Neural crest cell (in vitro differentiated cells): ENCODE measurements around the gene EPB42. TPM values are rescaled to one million over a fixed set of nuclear protein-coding genes. Genes with fewer than 3 reads are reported as not detected.

ENCODE experiments used
- DNase-seq: peaks from one replicate; pipeline ENCODE4 v3.0.0; 2021; ENCODE audit warnings: low read depth, mixed read lengths, low spot score
- H3K27ac Mint-ChIP-seq: one replicate; pipeline ENCODE4 v1.8.0; 2021; ENCODE audit warnings: mild to moderate bottlenecking, mixed read lengths; ENCODE audit not compliant: unreplicated experiment
- H3K27me3 Mint-ChIP-seq: 2 replicates; pipeline ENCODE4 v1.8.0; 2021; ENCODE audit warnings: low read depth, mild to moderate bottlenecking, mixed read lengths
- H3K36me3 Mint-ChIP-seq: 2 replicates; pipeline ENCODE4 v1.8.0; 2021; ENCODE audit warnings: low read depth, mild to moderate bottlenecking, mixed read lengths
- H3K4me1 Mint-ChIP-seq: 2 replicates; pipeline ENCODE4 v1.8.0; 2021; ENCODE audit warnings: mixed read lengths
- H3K4me3 Mint-ChIP-seq: one replicate; pipeline ENCODE4 v1.8.0; 2021; ENCODE audit warnings: mild to moderate bottlenecking, mixed read lengths
- H3K9me3 Mint-ChIP-seq: 2 replicates; pipeline ENCODE4 v1.8.0; 2021; ENCODE audit warnings: mixed read lengths
- CTCF ChIP-seq: fragments of 200-600 bp; sonication (generic); conservative IDR thresholded peaks from 2 replicates; pipeline ENCODE4 v1.5.0; 2021; ENCODE audit warnings: antibody characterized with exemption, mild to moderate bottlenecking
- total RNA-seq: library from RNA; stranded (reverse); gene quantifications from 2 replicates; pipeline ENCODE4 v1.2.1, GENCODE V29; 2021

EPB42 gene
- total RNA-seq, 1 donor from 2014 or later = not detected

- Mint-ChIP-seq H3K4me1 (no peaks in the 10 kb centered on the region), H3K36me3 (no peaks in the 10 kb centered on the region), H3K27ac (no peak overlapping the region), H3K4me3 (no peak overlapping the region), H3K27me3 (peaks cover 17% of the 10 kb centered on the region), H3K9me3 (no peaks in the 10 kb centered on the region)
- no peak for DNase-seq
- TF ChIP-seq CTCF = no peak
These were observed 32.9 kb upstream of the EPB42 start for GRCh38 chr15:43253431-43254403.

GRCh38 chr15:43251871-43252250 is 31.0 kb upstream of the EPB42 start:
- no peaks in the 10 kb centered on the region for H3K36me3 Mint-ChIP-seq
- DNase-seq = no peak
- no peak overlapping the region for H3K27ac Mint-ChIP-seq
- no peaks in the 10 kb centered on the region for H3K4me1 Mint-ChIP-seq
- H3K27me3 Mint-ChIP-seq = peaks cover 17% of the 10 kb centered on the region
- TF ChIP-seq CTCF = no peak
- H3K9me3 Mint-ChIP-seq = no peaks in the 10 kb centered on the region
- no peak overlapping the region for H3K4me3 Mint-ChIP-seq

DNA sequence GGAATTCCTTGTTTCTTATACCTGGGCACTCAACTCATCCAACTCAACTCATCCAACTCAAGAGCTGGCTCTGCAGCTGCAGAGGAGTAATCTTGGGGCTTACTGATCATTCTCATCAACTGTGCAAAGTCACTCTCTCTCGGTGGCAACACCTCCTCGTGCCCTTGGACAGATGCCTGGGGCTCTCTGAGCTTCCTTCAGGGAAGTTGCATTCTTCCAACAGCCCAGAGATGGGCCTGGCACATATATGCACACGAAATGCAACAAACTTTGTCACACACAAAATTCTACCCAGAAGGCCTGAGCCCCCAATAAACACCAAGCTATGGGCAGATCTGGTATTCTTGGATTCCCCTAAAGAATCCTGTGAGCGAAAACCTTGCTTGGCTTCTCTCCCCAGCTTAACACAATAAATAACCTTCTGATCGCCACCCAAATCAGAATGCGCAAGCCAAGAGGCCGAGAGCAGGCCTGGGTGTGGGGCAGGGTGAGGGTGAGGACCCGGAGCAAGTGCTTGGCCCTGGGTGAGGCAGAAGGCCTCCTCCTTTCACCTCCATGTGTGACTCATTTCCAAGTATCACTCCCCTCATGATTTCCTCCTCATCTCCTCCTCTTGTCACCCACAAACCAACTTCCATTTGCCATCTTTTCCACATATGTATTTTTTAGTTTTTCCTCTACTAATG is 30.5 kb upstream of the EPB42 start:
- peaks cover 15% of the 10 kb centered on the region for H3K27me3 Mint-ChIP-seq
- DNase-seq = no peak
- H3K36me3 Mint-ChIP-seq = no peaks in the 10 kb centered on the region
- no peaks in the 10 kb centered on the region for H3K4me1 Mint-ChIP-seq
- no peak for TF ChIP-seq CTCF
- H3K4me3 Mint-ChIP-seq = no peak overlapping the region
- no peak overlapping the region for H3K27ac Mint-ChIP-seq
- H3K9me3 Mint-ChIP-seq = no peaks in the 10 kb centered on the region

GRCh38 chr15:43250785-43251184 is 30.0 kb upstream of the EPB42 start:
- H3K4me1 Mint-ChIP-seq = no peaks in the 10 kb centered on the region
- no peaks in the 10 kb centered on the region for H3K36me3 Mint-ChIP-seq

More at GRCh38 chr15:43250785-43251184, 30.0 kb upstream of the EPB42 start:
- H3K27me3 Mint-ChIP-seq = peaks cover 12% of the 10 kb centered on the region
- no peak overlapping the region for H3K27ac Mint-ChIP-seq
- TF ChIP-seq CTCF = no peak
- H3K9me3 Mint-ChIP-seq = no peaks in the 10 kb centered on the region
- DNase-seq = no peak
- H3K4me3 Mint-ChIP-seq = no peak overlapping the region
